Activated naive CD8-positive, alpha-beta T cell treated with anti-CD3 and anti-CD28 coated beads, Interleukin-2, amount 50 U/mL, for 24 hours (primary cell): ENCODE data around the gene MED9.
"Not testable (repeated sequence)": the region's sequence is repeated elsewhere in the genome, so short reads cannot be mapped to it uniquely, and the experiment has no call there.

Source experiments
- ATAC-seq: fragments of 150-1000 bp; cut with Tn5 transposase; one replicate; pipeline ENCODE4 v1.10.0; 2021
- DNase-seq: peaks from one replicate; pipeline ENCODE4 v3.0.0; 2021
- H3K27ac Mint-ChIP-seq: one replicate; pipeline ENCODE4 v1.8.0; 2021; ENCODE audit warnings: mild to moderate bottlenecking, mixed read lengths
- H3K27me3 Mint-ChIP-seq: one replicate; pipeline ENCODE4 v1.8.0; 2021; ENCODE audit warnings: mixed read lengths
- H3K36me3 Mint-ChIP-seq: one replicate; pipeline ENCODE4 v1.8.0; 2021; ENCODE audit warnings: low read depth, mixed read lengths
- H3K4me1 Mint-ChIP-seq: one replicate; pipeline ENCODE4 v1.8.0; 2021; ENCODE audit warnings: mixed read lengths
- H3K4me3 Mint-ChIP-seq: one replicate; pipeline ENCODE4 v1.8.0; 2021; ENCODE audit warnings: mild to moderate bottlenecking, moderate library complexity, mixed read lengths
- H3K9me3 Mint-ChIP-seq: one replicate; pipeline ENCODE4 v1.8.0; 2021; ENCODE audit warnings: mixed read lengths

The MED9 gene

GRCh38 chr17:17476865-17477467, at the start of gene MED9:
MED9 (plus strand) TSS chr17:17477000; CDS start chr17:17477042, 42 bp downstream.
- no peaks in the 10 kb centered on the region for H3K9me3 Mint-ChIP-seq
- peaks cover 16% of the 10 kb centered on the region for H3K36me3 Mint-ChIP-seq
- H3K27me3 Mint-ChIP-seq, result peaks cover 1% of the 10 kb centered on the region
- peak within 1 kb of the TSS; percentile 89 for H3K27ac Mint-ChIP-seq
- DNase-seq, result peak; percentile 98
- peak; percentile 96 for ATAC-seq
- H3K4me1 Mint-ChIP-seq, result peaks cover 54% of the 10 kb centered on the region
- peak within 1 kb of the TSS; percentile 93 for H3K4me3 Mint-ChIP-seq

- Mint-ChIP-seq H3K36me3 (no peaks in the 10 kb centered on the region), H3K27me3 (peaks cover 1% of the 10 kb centered on the region), H3K9me3 (no peaks in the 10 kb centered on the region), H3K27ac (no peak overlapping the region), H3K4me3 (no peak overlapping the region), H3K4me1 (no peaks in the 10 kb centered on the region)
- DNase-seq (no peak), ATAC-seq (no peak)
Observed at GRCh38 chr17:17429222-17429621, 47.6 kb upstream of the MED9 start.

GRCh38 chr17:17430924-17431323, 45.9 kb upstream of the MED9 start:
- not testable (repeated sequence) for H3K9me3 Mint-ChIP-seq, H3K4me3 Mint-ChIP-seq, DNase-seq, H3K4me1 Mint-ChIP-seq, H3K27me3 Mint-ChIP-seq, ATAC-seq, H3K36me3 Mint-ChIP-seq, H3K27ac Mint-ChIP-seq

GRCh38 chr17:17431605-17432004, 45.2 kb upstream of the MED9 start:
- Mint-ChIP-seq H3K27me3 (peaks cover 1% of the 10 kb centered on the region), H3K9me3 (no peaks in the 10 kb centered on the region), H3K4me3 (no peak overlapping the region), H3K36me3 (no peaks in the 10 kb centered on the region), H3K4me1 (no peaks in the 10 kb centered on the region), H3K27ac (no peak overlapping the region)
- DNase-seq, result no peak
- no peak for ATAC-seq

GRCh38 chr17:17433000-17433703, 43.6 kb upstream of the MED9 start:
- Mint-ChIP-seq H3K4me1 (no peaks in the 10 kb centered on the region), H3K27me3 (peaks cover 1% of the 10 kb centered on the region), H3K9me3 (no peaks in the 10 kb centered on the region), H3K36me3 (no peaks in the 10 kb centered on the region), H3K4me3 (no peak overlapping the region), H3K27ac (no peak overlapping the region)
- ATAC-seq, result no peak
- DNase-seq, result no peak

GRCh38 chr17:17434477-17434876, 42.3 kb upstream of the MED9 start:
- no peaks in the 10 kb centered on the region for H3K4me1 Mint-ChIP-seq
- no peaks in the 10 kb centered on the region for H3K27me3 Mint-ChIP-seq
- H3K4me3 Mint-ChIP-seq, result no peak overlapping the region
- H3K9me3 Mint-ChIP-seq, result no peaks in the 10 kb centered on the region
- no peak for ATAC-seq
- no peak for DNase-seq
- no peak overlapping the region for H3K27ac Mint-ChIP-seq
- no peaks in the 10 kb centered on the region for H3K36me3 Mint-ChIP-seq

- H3K27me3 Mint-ChIP-seq, result no peaks in the 10 kb centered on the region
- no peak for DNase-seq
- no peak overlapping the region for H3K4me3 Mint-ChIP-seq
Observed at GRCh38 chr17:17435323-17435722, 41.5 kb upstream of the MED9 start.

GRCh38 chr17:17437461-17437860, 39.3 kb upstream of the MED9 start:
- DNase-seq (no peak), ATAC-seq (no peak)
- Mint-ChIP-seq H3K4me3 (no peak overlapping the region), H3K4me1 (peaks cover 2% of the 10 kb centered on the region), H3K27ac (no peak overlapping the region), H3K36me3 (no peaks in the 10 kb centered on the region), H3K27me3 (no peaks in the 10 kb centered on the region), H3K9me3 (no peaks in the 10 kb centered on the region)

More at GRCh38 chr17:17435323-17435722, 41.5 kb upstream of the MED9 start:
- Mint-ChIP-seq H3K36me3 (no peaks in the 10 kb centered on the region), H3K4me1 (peaks cover 2% of the 10 kb centered on the region), H3K27ac (no peak overlapping the region), H3K9me3 (no peaks in the 10 kb centered on the region)
- ATAC-seq, result no peak

- Mint-ChIP-seq H3K4me1 (peaks cover 2% of the 10 kb centered on the region), H3K36me3 (no peaks in the 10 kb centered on the region), H3K9me3 (no peaks in the 10 kb centered on the region), H3K4me3 (no peak overlapping the region), H3K27ac (no peak overlapping the region), H3K27me3 (no peaks in the 10 kb centered on the region)
- no peak for ATAC-seq
- no peak for DNase-seq
Observed at GRCh38 chr17:17437893-17438292, 38.9 kb upstream of the MED9 start.

GRCh38 chr17:17440010-17440843, 36.6 kb upstream of the MED9 start:
- no peaks in the 10 kb centered on the region for H3K36me3 Mint-ChIP-seq
- H3K4me1 Mint-ChIP-seq, result peaks cover 2% of the 10 kb centered on the region
- peak; percentile 88 for ATAC-seq
- no peaks in the 10 kb centered on the region for H3K27me3 Mint-ChIP-seq
- peak; percentile 84 for DNase-seq
- no peaks in the 10 kb centered on the region for H3K9me3 Mint-ChIP-seq
- no peak overlapping the region for H3K4me3 Mint-ChIP-seq
- H3K27ac Mint-ChIP-seq, result no peak overlapping the region

GRCh38 chr17:17440938-17441675, 35.7 kb upstream of the MED9 start:
- Mint-ChIP-seq H3K4me1 (peaks cover 2% of the 10 kb centered on the region), H3K4me3 (no peak overlapping the region), H3K27me3 (no peaks in the 10 kb centered on the region), H3K27ac (no peak overlapping the region), H3K9me3 (no peaks in the 10 kb centered on the region), H3K36me3 (no peaks in the 10 kb centered on the region)
- DNase-seq, result no peak
- no peak for ATAC-seq

GRCh38 chr17:17443173-17443572, 33.6 kb upstream of the MED9 start:
- Mint-ChIP-seq H3K36me3 (no peaks in the 10 kb centered on the region), H3K27ac (no peak overlapping the region), H3K4me3 (no peak overlapping the region), H3K27me3 (no peaks in the 10 kb centered on the region), H3K4me1 (peaks cover 2% of the 10 kb centered on the region), H3K9me3 (no peaks in the 10 kb centered on the region)
- DNase-seq (no peak), ATAC-seq (no peak)

GRCh38 chr17:17445296-17445924, 31.4 kb upstream of the MED9 start:
- ATAC-seq (no peak), DNase-seq (no peak)
- H3K27me3 Mint-ChIP-seq, result no peaks in the 10 kb centered on the region
- no peaks in the 10 kb centered on the region for H3K9me3 Mint-ChIP-seq
- H3K4me3 Mint-ChIP-seq, result no peak overlapping the region
- no peaks in the 10 kb centered on the region for H3K4me1 Mint-ChIP-seq
- no peak overlapping the region for H3K27ac Mint-ChIP-seq
- H3K36me3 Mint-ChIP-seq, result no peaks in the 10 kb centered on the region
